Caco-2 (cell line): ENCODE data around the gene APMAP. TPM values are rescaled to one million over a fixed set of nuclear protein-coding genes. Genes with fewer than 3 reads are reported as not detected.

Source experiments
- BruUV-seq: library from RNA; stranded (reverse); fragments of 400-500 nt; replicated peaks from 2 replicates; lab custom pipeline; 2021; lab: Mats Ljungman, UMichigan
- CTCF ChIA-PET: fragments of 300-600 bp; sonication (Branson Sonifier 250); formaldehyde crosslinking; loops from one replicate; lab custom pipeline; 2022; ENCODE audit warnings: antibody characterized with exemption; lab: Charles Lee
- POLR2A ChIA-PET: fragments of 300-600 bp; sonication (Branson Sonifier 250); formaldehyde crosslinking; loops from one replicate; lab custom pipeline; 2022; ENCODE audit warnings: antibody characterized with exemption; lab: Charles Lee
- DNase-seq, 2 experiments: peaks; one replicate each; pipeline versions ENCODE4 v3.0.0 to v3.0.0-alpha.2; 2020 to 2022
- H3K27me3 ChIP-seq: replicated peaks from 2 replicates; pipeline ENCODE4 v1.6.0; 2011; ENCODE audit warnings: low read length; ENCODE audit not compliant: control insufficient read depth, insufficient read depth
- H3K36me3 ChIP-seq: 2 replicates; pipeline ENCODE4 v1.5.1; 2011; ENCODE audit warnings: low read length; ENCODE audit not compliant: control insufficient read depth, insufficient read depth
- H3K4me1 ChIP-seq: fragments of 250-450 bp; sonication (Bioruptor Pico); 2 replicates; pipeline ENCODE4 v1.5.1; 2020; ENCODE audit warnings: mild to moderate bottlenecking
- H3K4me3 ChIP-seq: 2 replicates; pipeline ENCODE4 v1.5.1; 2011; ENCODE audit warnings: low read depth, mild to moderate bottlenecking, control low read depth, low read length
- H3K9me3 ChIP-seq: fragments of 250-450 bp; sonication (Bioruptor Pico); 2 replicates; pipeline ENCODE4 v1.5.1; 2020; ENCODE audit warnings: mild to moderate bottlenecking, moderate library complexity
- H3K27ac Mint-ChIP-seq: one replicate; pipeline ENCODE4 v1.8.0; 2022; ENCODE audit warnings: mixed read lengths; ENCODE audit not compliant: unreplicated experiment
- H3K27me3 Mint-ChIP-seq: one replicate; pipeline ENCODE4 v1.8.0; 2022; ENCODE audit warnings: mixed read lengths; ENCODE audit not compliant: insufficient read depth, unreplicated experiment
- H3K36me3 Mint-ChIP-seq: one replicate; pipeline ENCODE4 v1.8.0; 2022; ENCODE audit warnings: mild to moderate bottlenecking, mixed read lengths; ENCODE audit not compliant: insufficient read depth, unreplicated experiment
- H3K4me1 Mint-ChIP-seq: one replicate; pipeline ENCODE4 v1.8.0; 2022; ENCODE audit warnings: low read depth, mixed read lengths; ENCODE audit not compliant: unreplicated experiment
- H3K4me3 Mint-ChIP-seq: one replicate; pipeline ENCODE4 v1.8.0; 2022; ENCODE audit warnings: mild to moderate bottlenecking, moderate library complexity, mixed read lengths; ENCODE audit not compliant: unreplicated experiment
- H3K9me3 Mint-ChIP-seq: one replicate; pipeline ENCODE4 v1.8.0; 2022; ENCODE audit warnings: mixed read lengths; ENCODE audit not compliant: unreplicated experiment
- intact Hi-C: fragments of 100-400 bp; cut with micrococcal nuclease; formaldehyde crosslinking; loops from one replicate; pipeline ENCODE4 v1.10.0; 2022; ENCODE audit not compliant: unreplicated experiment
- total RNA-seq: library from RNA; stranded (reverse); gene quantifications from 2 replicates; pipeline ENCODE4 v1.2.3, GENCODE V29; 2022
- TF ChIP-seq, protein P1 (sequence below), 2 experiments: fragments of 200-600 bp in 1 of 2; IDR thresholded peaks; 1 replicate in 1 of 2; 2 replicates in 1 of 2; pipeline versions ENCODE4 v1.5.1 to v1.8.0; 2011 to 2022; ENCODE audit warnings: antibody characterized with exemption in 1 of 2, control low read depth in 1 of 2, inconsistent platforms in 1 of 2, low read depth in 1 of 2, low read length in 1 of 2, mild to moderate bottlenecking in 1 of 2, moderate library complexity in 1 of 2; ENCODE audit not compliant: insufficient read depth in 1 of 2, severe bottlenecking in 1 of 2, unreplicated experiment in 1 of 2

Gene APMAP
- total RNA-seq, 1 experiment from 2014 or later = 138 TPM

- Mint-ChIP-seq H3K36me3 (peaks cover 8% of the 10 kb centered on the region), H3K9me3 (peaks cover 19% of the 10 kb centered on the region), H3K4me3 (no peak overlapping the region), H3K4me1 (no peaks in the 10 kb centered on the region), H3K27me3 (no peaks in the 10 kb centered on the region), H3K27ac (no peak overlapping the region)
- TF ChIP-seq, protein P1, sequence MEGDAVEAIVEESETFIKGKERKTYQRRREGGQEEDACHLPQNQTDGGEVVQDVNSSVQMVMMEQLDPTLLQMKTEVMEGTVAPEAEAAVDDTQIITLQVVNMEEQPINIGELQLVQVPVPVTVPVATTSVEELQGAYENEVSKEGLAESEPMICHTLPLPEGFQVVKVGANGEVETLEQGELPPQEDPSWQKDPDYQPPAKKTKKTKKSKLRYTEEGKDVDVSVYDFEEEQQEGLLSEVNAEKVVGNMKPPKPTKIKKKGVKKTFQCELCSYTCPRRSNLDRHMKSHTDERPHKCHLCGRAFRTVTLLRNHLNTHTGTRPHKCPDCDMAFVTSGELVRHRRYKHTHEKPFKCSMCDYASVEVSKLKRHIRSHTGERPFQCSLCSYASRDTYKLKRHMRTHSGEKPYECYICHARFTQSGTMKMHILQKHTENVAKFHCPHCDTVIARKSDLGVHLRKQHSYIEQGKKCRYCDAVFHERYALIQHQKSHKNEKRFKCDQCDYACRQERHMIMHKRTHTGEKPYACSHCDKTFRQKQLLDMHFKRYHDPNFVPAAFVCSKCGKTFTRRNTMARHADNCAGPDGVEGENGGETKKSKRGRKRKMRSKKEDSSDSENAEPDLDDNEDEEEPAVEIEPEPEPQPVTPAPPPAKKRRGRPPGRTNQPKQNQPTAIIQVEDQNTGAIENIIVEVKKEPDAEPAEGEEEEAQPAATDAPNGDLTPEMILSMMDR (IDR thresholded peaks at IDR 0.05; ENCODE audit: insufficient read depth in 1 of 2, low read depth in 1 of 2, low read length in 1 of 2, severe bottlenecking in 1 of 2, unreplicated experiment in 1 of 2) = no peak
- H3K9me3 ChIP-seq = peaks cover 5% of the 10 kb centered on the region
- H3K4me1 ChIP-seq = no peaks in the 10 kb centered on the region
- intact Hi-C loops = no loop called here
- ChIA-PET POLR2A (no interaction called here), CTCF (no interaction called here)
- no peak overlapping the region for H3K4me3 ChIP-seq
- DNase-seq = no peak
- H3K36me3 ChIP-seq = no peaks in the 10 kb centered on the region
- no peaks in the 10 kb centered on the region for H3K27me3 ChIP-seq
- no TSS peak for BruUV-seq
Measured at GRCh38 chr20:24951536-24952083, 40.9 kb downstream of the APMAP start.

DNA sequence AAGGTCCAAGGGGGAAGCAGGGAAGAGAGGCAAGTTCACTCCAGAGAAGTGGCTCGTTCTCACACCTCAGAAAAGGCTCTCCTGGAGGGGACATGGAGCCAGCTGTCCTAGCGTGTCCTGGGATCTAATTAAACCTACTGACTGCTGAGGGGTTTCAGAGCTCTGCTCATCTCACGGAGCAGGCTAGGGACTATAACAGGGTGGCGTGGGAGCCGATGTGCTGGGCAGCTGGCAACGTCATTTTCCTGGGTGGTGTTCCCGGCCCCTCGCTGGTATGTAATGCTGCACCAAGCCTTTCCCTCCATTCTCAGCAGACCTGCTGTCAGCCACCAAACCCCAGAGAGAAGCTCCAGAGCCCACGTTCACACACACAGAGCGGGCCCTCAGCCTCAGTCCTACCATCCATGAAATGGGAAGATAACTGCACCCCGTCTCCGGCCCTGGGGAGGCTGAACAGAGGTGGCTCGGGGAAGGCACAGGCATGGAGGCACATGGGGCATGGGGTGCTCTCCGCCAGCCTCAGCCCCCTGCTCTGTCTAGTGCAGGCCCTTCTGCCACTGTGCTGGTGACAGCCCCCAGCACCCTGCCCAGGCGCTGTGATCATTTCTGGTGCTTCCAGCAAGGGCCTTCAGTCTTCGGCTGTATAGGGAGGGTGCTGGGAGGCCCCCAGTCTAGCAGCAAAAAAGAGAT, 41.6 kb downstream of the APMAP start:
- Mint-ChIP-seq H3K27ac (no peak overlapping the region), H3K36me3 (peaks cover 8% of the 10 kb centered on the region), H3K4me3 (no peak overlapping the region), H3K9me3 (peaks cover 24% of the 10 kb centered on the region), H3K27me3 (no peaks in the 10 kb centered on the region), H3K4me1 (no peaks in the 10 kb centered on the region)
- Histone ChIP-seq H3K27me3 (no peaks in the 10 kb centered on the region), H3K36me3 (no peaks in the 10 kb centered on the region), H3K4me3 (no peak overlapping the region), H3K9me3 (peaks cover 5% of the 10 kb centered on the region), H3K4me1 (no peaks in the 10 kb centered on the region)
- TF ChIP-seq, protein P1 (IDR thresholded peaks at IDR 0.05; ENCODE audit: insufficient read depth in 1 of 2, low read depth in 1 of 2, low read length in 1 of 2, severe bottlenecking in 1 of 2, unreplicated experiment in 1 of 2) = no peak
- CTCF ChIA-PET = no interaction called here
- intact Hi-C loops = no loop called here
- BruUV-seq = no TSS peak
- POLR2A ChIA-PET = no interaction called here
- DNase-seq = no peak

- Mint-ChIP-seq H3K36me3 (peaks cover 2% of the 10 kb centered on the region), H3K4me3 (no peak overlapping the region), H3K27ac (no peak overlapping the region), H3K27me3 (no peaks in the 10 kb centered on the region), H3K4me1 (no peaks in the 10 kb centered on the region), H3K9me3 (peaks cover 31% of the 10 kb centered on the region)
- POLR2A ChIA-PET = no interaction called here
- Histone ChIP-seq H3K36me3 (no peaks in the 10 kb centered on the region), H3K27me3 (no peaks in the 10 kb centered on the region), H3K4me1 (no peaks in the 10 kb centered on the region), H3K4me3 (no peak overlapping the region), H3K9me3 (peaks cover 5% of the 10 kb centered on the region)
- TF ChIP-seq, protein P1 (IDR thresholded peaks at IDR 0.05; ENCODE audit: insufficient read depth in 1 of 2, low read depth in 1 of 2, low read length in 1 of 2, severe bottlenecking in 1 of 2, unreplicated experiment in 1 of 2) = no peak
- no TSS peak for BruUV-seq
- no peak for DNase-seq
- intact Hi-C loops = no loop called here
- CTCF ChIA-PET = no interaction called here
Measured at GRCh38 chr20:24950128-24950835, 42.3 kb downstream of the APMAP start.
